ENCODE data around the gene DCXR. TPM values are rescaled to one million over a fixed set of nuclear protein-coding genes. Genes with fewer than 3 reads are reported as not detected.

The DCXR gene
- total RNA-seq, 2 donors from 2014 or later = 169 to 213 TPM

DNA sequence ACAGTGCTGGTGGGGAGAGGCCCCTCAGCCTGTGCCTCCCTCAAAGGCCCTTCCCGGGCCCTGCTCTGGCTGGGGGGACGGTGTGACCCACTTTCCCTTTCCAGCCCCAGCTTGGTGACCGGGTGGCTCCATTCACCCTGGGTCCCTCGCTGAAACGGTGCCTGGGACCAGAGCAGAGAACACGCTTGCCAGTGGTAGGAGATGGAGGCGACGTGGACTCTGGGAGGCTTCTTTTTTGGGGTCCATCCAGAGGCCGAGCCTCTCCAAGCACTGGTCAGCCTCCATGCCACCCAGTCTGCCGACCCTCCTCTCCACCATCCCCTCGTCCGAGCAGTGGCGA, 22.6 kb downstream of the DCXR start:
- H3K27ac ChIP-seq = no peak overlapping the region
- TF ChIP-seq, protein P1, sequence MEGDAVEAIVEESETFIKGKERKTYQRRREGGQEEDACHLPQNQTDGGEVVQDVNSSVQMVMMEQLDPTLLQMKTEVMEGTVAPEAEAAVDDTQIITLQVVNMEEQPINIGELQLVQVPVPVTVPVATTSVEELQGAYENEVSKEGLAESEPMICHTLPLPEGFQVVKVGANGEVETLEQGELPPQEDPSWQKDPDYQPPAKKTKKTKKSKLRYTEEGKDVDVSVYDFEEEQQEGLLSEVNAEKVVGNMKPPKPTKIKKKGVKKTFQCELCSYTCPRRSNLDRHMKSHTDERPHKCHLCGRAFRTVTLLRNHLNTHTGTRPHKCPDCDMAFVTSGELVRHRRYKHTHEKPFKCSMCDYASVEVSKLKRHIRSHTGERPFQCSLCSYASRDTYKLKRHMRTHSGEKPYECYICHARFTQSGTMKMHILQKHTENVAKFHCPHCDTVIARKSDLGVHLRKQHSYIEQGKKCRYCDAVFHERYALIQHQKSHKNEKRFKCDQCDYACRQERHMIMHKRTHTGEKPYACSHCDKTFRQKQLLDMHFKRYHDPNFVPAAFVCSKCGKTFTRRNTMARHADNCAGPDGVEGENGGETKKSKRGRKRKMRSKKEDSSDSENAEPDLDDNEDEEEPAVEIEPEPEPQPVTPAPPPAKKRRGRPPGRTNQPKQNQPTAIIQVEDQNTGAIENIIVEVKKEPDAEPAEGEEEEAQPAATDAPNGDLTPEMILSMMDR (IDR thresholded peaks at IDR 0.05) = no peak
- no peak for DNase-seq (ENCODE audit: low spot score)

GRCh38 chr17:82014432-82014831, 23.1 kb downstream of the DCXR start:
- peak overlapping the region in 1 of 2 donors; percentile 75 for H3K27ac ChIP-seq
- no peaks in the 10 kb centered on the region for H3K27me3 ChIP-seq
- H3K9me3 ChIP-seq = no peaks in the 10 kb centered on the region
- H3K36me3 ChIP-seq = peaks cover 11% of the 10 kb centered on the region
- no peak for DNase-seq (ENCODE audit: low spot score)
- H3K4me1 ChIP-seq = peaks cover 0 to 21% of the 10 kb centered on the region in 2 donors
- TF ChIP-seq, protein P1 (IDR thresholded peaks at IDR 0.05) = no peak
- no peak overlapping the region for H3K4me3 ChIP-seq

More for the DNA sequence above, 22.6 kb downstream of the DCXR start:
- Histone ChIP-seq H3K9me3 (no peaks in the 10 kb centered on the region), H3K27me3 (no peaks in the 10 kb centered on the region), H3K4me1 (peaks cover 0 to 21% of the 10 kb centered on the region in 2 donors), H3K36me3 (peaks cover 11% of the 10 kb centered on the region), H3K4me3 (no peak overlapping the region)

DNA sequence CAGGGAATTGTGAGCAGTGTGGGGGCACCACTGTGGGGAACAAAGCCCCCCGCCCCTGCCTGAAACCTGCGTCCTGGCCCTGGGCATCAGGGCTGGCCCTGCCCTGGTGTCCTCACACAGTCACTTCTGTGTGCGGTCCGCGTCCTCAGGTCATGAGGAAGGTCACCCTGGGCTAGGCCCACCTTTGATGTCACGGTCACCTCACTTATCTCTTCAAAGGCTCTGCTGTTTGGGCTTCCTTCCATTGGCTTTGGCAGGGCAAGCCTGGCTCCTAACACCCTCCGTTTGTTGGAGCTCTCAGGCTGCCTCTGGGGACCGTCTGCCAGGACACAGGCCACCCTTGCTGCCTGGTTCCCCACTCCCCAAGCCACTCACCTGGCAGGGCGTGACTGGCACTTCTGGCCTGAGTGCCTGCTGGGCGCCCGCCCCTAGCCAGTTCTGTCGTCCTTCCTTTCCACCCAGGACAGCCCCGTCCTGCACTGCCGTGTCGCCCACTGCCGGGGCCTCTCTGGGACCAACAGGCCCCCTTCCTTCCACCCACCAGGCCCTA, 23.6 kb downstream of the DCXR start:
- H3K36me3 ChIP-seq = peaks cover 8% of the 10 kb centered on the region
- no peaks in the 10 kb centered on the region for H3K9me3 ChIP-seq
- peaks cover 0 to 21% of the 10 kb centered on the region in 2 donors for H3K4me1 ChIP-seq
- peak overlapping the region; percentile 54 to 75 for H3K27ac ChIP-seq
- TF ChIP-seq, protein P1 (IDR thresholded peaks at IDR 0.05) = no peak
- H3K27me3 ChIP-seq = no peaks in the 10 kb centered on the region
- no peak overlapping the region for H3K4me3 ChIP-seq
- DNase-seq (ENCODE audit: low spot score) = no peak

DNA sequence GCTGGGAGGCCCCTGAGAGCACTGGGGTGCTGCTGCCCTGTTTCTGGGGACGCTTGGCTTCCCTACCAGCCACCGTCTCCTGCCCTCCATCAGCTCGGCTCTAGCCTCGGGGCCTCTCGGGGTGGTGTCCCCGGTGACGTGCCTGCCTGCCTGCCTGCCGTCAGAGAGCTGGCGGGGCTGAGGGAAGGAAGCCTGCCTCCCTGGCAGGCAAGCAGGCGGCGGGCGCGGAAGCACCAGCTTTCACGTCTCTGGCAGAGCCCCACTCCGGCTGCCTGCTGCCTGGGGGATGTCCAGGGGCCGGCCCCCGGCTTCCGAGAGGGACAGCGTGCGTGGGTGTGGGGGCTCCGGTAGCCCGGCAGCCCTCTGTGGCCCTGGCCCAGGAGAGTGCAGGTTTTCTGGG, 24.2 kb downstream of the DCXR start:
- Histone ChIP-seq H3K27me3 (no peaks in the 10 kb centered on the region), H3K9me3 (no peaks in the 10 kb centered on the region), H3K36me3 (peaks cover 3% of the 10 kb centered on the region), H3K27ac (peak overlapping the region; percentile 54 to 75), H3K4me1 (peaks cover 0 to 21% of the 10 kb centered on the region in 2 donors), H3K4me3 (no peak overlapping the region)
- no peak for DNase-seq (ENCODE audit: low spot score)
- TF ChIP-seq, protein P1 (IDR thresholded peaks at IDR 0.05) = no peak

DNA sequence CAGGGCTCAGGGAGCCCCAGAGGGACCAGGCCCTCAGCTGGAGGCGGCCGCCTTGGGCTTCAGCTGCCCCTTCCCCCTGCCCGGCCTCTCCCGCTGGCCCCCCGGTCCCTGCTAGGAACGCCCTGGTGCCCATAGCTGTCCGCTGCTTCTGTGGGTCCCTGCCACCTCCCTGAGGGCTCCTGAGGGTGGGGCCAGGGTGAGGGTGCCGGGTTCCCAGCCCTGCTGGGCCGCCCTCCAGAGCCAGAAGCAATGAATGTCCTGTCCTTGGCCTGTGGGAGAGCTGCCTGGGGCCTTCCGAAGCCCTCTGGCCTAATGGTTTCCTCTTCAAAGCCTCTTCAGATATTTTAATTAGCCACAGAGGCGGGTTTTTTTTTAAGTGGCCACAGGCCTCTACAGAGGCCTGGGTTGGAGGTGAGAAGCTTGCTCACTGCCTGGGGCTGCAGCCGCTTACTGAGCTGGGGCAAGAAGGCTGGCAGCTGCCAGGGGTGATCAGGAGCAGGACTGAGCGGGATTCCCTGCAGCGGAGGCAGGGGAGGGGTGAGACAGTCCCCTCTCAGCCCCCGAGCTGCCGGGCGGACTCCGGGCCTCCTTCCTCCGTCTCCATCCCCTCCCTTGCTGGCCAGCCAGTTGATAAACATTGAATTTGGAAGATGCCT, 24.7 kb downstream of the DCXR start:
- no peak for DNase-seq (ENCODE audit: low spot score)
- Histone ChIP-seq H3K9me3 (no peaks in the 10 kb centered on the region), H3K4me1 (peaks cover 0 to 21% of the 10 kb centered on the region in 2 donors), H3K36me3 (no peaks in the 10 kb centered on the region), H3K27ac (peak overlapping the region; percentile 54 to 75), H3K27me3 (no peaks in the 10 kb centered on the region), H3K4me3 (no peak overlapping the region)
- TF ChIP-seq, protein P1 (IDR thresholded peaks at IDR 0.05) = no peak
